ENCODE measurements around the gene HBZ.
"Not testable (repeated sequence)": the region's sequence is repeated elsewhere in the genome, so short reads cannot be mapped to it uniquely, and the experiment has no call there.

Gene HBZ

DNA sequence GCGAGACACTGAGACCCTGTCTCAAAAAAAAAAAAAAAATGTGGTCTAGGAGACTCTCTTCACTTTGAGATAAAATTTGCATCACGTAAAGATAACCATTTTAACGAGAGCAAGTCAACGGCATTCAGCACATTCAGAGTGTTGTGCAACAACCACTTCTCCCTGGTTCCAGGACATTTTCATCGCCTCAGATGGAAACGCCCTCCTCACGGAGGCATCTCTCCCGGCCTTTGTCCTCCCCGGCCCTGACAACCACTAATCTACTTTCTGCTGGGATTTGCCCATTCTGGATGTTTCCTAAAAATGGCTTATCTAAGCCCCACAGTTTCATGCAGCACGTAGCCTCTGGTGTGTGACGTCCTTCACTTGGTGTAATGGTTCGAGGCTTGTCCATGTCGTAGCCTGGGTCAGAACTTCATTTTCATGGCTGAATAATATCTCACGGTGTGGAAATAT lies 7.6 kb upstream of the HBZ start:
- no peak overlapping the region for H3K4me3 ChIP-seq (ENCODE audit: low read depth, low read length)
- in situ Hi-C loops (cut with HindIII; ENCODE audit: low sequenced_read_pairs) = no loop called here
- no peak for TF ChIP-seq CTCF (IDR thresholded peaks at IDR 0.05; ENCODE audit: low read depth, low read length)
- DNase-seq (ENCODE audit: low read depth, low spot score) = no peak

DNA sequence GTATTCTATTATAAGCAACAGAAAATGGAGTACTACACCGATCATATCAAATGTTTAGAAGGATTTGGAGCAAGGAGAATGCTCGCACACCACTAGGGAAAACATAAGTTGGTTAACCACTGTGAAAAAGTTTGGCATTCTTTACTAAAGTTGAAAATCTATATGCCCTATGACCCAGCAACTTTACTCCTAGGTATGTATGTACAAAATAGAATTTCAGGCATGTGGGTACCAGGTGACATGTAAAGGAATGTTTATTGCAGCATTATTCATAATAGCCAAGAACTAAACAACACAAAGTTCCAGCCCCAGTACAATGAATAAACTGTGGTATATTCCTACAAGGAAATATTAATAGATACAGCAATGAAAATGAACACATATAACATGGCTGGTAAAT lies 5.8 kb upstream of the HBZ start:
- in situ Hi-C loops (cut with HindIII; ENCODE audit: low sequenced_read_pairs) = no loop called here
- no peak for TF ChIP-seq CTCF (IDR thresholded peaks at IDR 0.05; ENCODE audit: low read depth, low read length)
- H3K4me3 ChIP-seq (ENCODE audit: low read depth, low read length) = no peak overlapping the region
- no peak for DNase-seq (ENCODE audit: low read depth, low spot score)

DNA sequence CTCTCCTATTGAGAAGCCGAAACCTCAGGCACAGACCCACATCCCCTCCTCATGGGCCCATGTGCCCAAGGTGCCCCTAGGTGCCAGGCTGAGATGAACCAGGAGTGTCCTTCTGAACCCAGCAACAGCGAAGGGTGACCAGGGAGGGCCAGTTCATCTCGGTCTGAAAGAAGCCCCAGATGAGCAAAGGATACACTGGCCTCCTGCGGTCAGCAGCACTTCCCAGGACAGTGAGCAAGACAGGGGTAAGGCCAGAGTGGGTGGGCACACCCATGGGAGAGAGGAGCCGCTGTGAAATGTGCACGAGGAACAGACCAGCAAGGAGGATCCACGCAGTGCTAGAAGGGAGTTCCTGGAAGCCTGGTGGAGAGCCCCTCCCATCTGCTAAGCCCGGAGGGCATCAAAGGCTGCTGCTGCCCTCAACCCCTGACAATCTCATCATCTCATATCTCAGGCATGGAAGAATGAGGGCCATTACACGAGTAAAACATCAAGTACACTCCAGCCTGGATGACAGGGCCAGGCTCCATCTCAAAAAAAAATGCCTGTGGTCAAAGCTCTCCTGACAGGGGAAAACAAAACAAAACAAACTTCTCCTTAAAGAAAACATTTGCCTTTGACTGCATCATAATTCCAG lies 3.3 kb upstream of the HBZ start:
- peak; percentile 12 for DNase-seq (ENCODE audit: low read depth, low spot score)
- no peak for TF ChIP-seq CTCF (IDR thresholded peaks at IDR 0.05; ENCODE audit: low read depth, low read length)
- no peak overlapping the region for H3K4me3 ChIP-seq (ENCODE audit: low read depth, low read length)
- in situ Hi-C loops (cut with HindIII; ENCODE audit: low sequenced_read_pairs) = no loop called here

DNA sequence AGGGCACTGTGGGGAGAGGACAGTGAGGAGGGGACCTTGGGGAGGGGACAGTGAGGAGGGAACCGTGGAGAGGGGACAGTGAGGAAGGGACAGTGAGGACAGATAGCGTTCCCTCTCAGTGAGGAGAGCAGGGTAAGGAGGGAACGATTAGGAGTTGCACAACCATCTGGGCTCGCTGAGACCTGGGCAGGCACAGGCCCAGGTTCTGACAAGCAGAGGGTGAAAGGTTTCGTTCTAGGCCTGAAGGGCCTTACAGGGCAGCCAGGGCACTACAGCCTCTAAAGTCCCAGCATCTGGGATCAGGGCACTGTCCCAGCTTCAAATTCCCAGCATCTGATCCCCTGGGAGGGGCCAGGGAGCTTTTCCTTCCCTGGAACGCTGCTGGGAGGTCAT lies 681 bp downstream of the HBZ start:
- in situ Hi-C loops (cut with HindIII; ENCODE audit: low sequenced_read_pairs); H3K4me3 ChIP-seq (ENCODE audit: low read depth, low read length); DNase-seq (ENCODE audit: low read depth, low spot score): not testable (repeated sequence)

GRCh38 chr16:153550-154216 lies 1.2 kb downstream of the HBZ start:
- DNase-seq (ENCODE audit: low read depth, low spot score); H3K4me3 ChIP-seq (ENCODE audit: low read depth, low read length); in situ Hi-C loops (cut with HindIII; ENCODE audit: low sequenced_read_pairs): not testable (repeated sequence)

GRCh38 chr16:154217-155030 lies 2.0 kb downstream of the HBZ start:
- TF ChIP-seq CTCF (IDR thresholded peaks at IDR 0.05; ENCODE audit: low read depth, low read length) = no peak
- peak overlapping the region; percentile 45 for H3K4me3 ChIP-seq (ENCODE audit: low read depth, low read length)
- in situ Hi-C loops (cut with HindIII; ENCODE audit: low sequenced_read_pairs) = no loop called here
- peak; percentile 31 for DNase-seq (ENCODE audit: low read depth, low spot score)

- no peak for DNase-seq (ENCODE audit: low read depth, low spot score)
- no peak for TF ChIP-seq CTCF (IDR thresholded peaks at IDR 0.05; ENCODE audit: low read depth, low read length)
- in situ Hi-C loops (cut with HindIII; ENCODE audit: low sequenced_read_pairs) = no loop called here
- H3K4me3 ChIP-seq (ENCODE audit: low read depth, low read length) = no peak overlapping the region
These were observed 2.6 kb downstream of the HBZ start for GRCh38 chr16:155031-155398.

All from astrocyte of the spinal cord (primary cell).